Thyroid gland (tissue), 4 donors: Measurements from ENCODE around the gene TRABD2B.

Experiments
- CTCF ChIP-seq, 6 experiments: fragments of 200-600 bp in 3 of 6; fragments of 450-650 bp in 3 of 6; sonication (generic) in 3 of 6; IDR thresholded peaks; one replicate each; pipeline ENCODE4 v1.5.1; 2016 to 2019; ENCODE audit warnings: antibody characterized with exemption in 6 of 6, mild to moderate bottlenecking in 2 of 6, inconsistent platforms in 1 of 6, moderate library complexity in 1 of 6
- POLR2A ChIP-seq, 2 donors: fragments of 450-650 bp; IDR thresholded peaks; one replicate each; pipeline ENCODE4 v1.6.1; 2017; ENCODE audit warnings: antibody characterized with exemption in 2 of 2, mild to moderate bottlenecking in 2 of 2, moderate library complexity in 1 of 2

- no peak for TF ChIP-seq CTCF (IDR thresholded peaks at IDR 0.05)
- TF ChIP-seq POLR2A (IDR thresholded peaks at IDR 0.05) = no peak
Measured at GRCh38 chr1:47808612-47809011, 188.6 kb downstream of the TRABD2B start.
